Measurements from ENCODE around the gene WWOX.

WWOX gene

GRCh38 chr16:79062336-79062735, 962.9 kb downstream of the WWOX start:
- no peak for DNase-seq (ENCODE audit: low read depth, low spot score)
- POLR2A ChIA-PET: no interaction called here
- CTCF ChIA-PET: no interaction called here

GRCh38 chr16:79062821-79063220, 963.4 kb downstream of the WWOX start:
- no peak for DNase-seq (ENCODE audit: low read depth, low spot score)
- CTCF ChIA-PET: no interaction called here
- POLR2A ChIA-PET: no interaction called here
- H3K4me3 ChIP-seq (ENCODE audit: low read depth, low read length): no peak overlapping the region
- TF ChIP-seq CTCF (IDR thresholded peaks at IDR 0.05; ENCODE audit: insufficient read depth, low read length, missing control alignments): no peak

More at GRCh38 chr16:79062336-79062735, 962.9 kb downstream of the WWOX start:
- H3K4me3 ChIP-seq (ENCODE audit: low read depth, low read length): no peak overlapping the region
- TF ChIP-seq CTCF (IDR thresholded peaks at IDR 0.05; ENCODE audit: insufficient read depth, low read length, missing control alignments): no peak

GRCh38 chr16:79064256-79064972, 965.0 kb downstream of the WWOX start:
- POLR2A ChIA-PET: no interaction called here
- TF ChIP-seq CTCF (IDR thresholded peaks at IDR 0.05; ENCODE audit: insufficient read depth, low read length, missing control alignments): no peak

GRCh38 chr16:79066561-79066960, 967.1 kb downstream of the WWOX start:
- POLR2A ChIA-PET: no interaction called here
- DNase-seq (ENCODE audit: low read depth, low spot score): no peak
- H3K4me3 ChIP-seq (ENCODE audit: low read depth, low read length): no peak overlapping the region
- CTCF ChIA-PET: no interaction called here
- no peak for TF ChIP-seq CTCF (IDR thresholded peaks at IDR 0.05; ENCODE audit: insufficient read depth, low read length, missing control alignments)

More at GRCh38 chr16:79064256-79064972, 965.0 kb downstream of the WWOX start:
- H3K4me3 ChIP-seq (ENCODE audit: low read depth, low read length): no peak overlapping the region
- CTCF ChIA-PET: no interaction called here
- no peak for DNase-seq (ENCODE audit: low read depth, low spot score)

- ChIA-PET CTCF (no interaction called here), POLR2A (no interaction called here)
- no peak for DNase-seq (ENCODE audit: low read depth, low spot score)
- H3K4me3 ChIP-seq (ENCODE audit: low read depth, low read length): no peak overlapping the region
- TF ChIP-seq CTCF (IDR thresholded peaks at IDR 0.05; ENCODE audit: insufficient read depth, low read length, missing control alignments): no peak
Observed at GRCh38 chr16:79067600-79067999, 968.1 kb downstream of the WWOX start.

GRCh38 chr16:79069121-79069520, 969.7 kb downstream of the WWOX start:
- H3K4me3 ChIP-seq (ENCODE audit: low read depth, low read length): no peak overlapping the region
- ChIA-PET CTCF (no interaction called here), POLR2A (no interaction called here)
- TF ChIP-seq CTCF (IDR thresholded peaks at IDR 0.05; ENCODE audit: insufficient read depth, low read length, missing control alignments): no peak
- no peak for DNase-seq (ENCODE audit: low read depth, low spot score)

Data from AG04449 (cell line).